Loucy (cell line): ENCODE results near the gene NRXN3.

Source experiments
- EZH2phosphoT487 ChIP-seq: fragments of 200-600 bp; IDR thresholded peaks from 2 replicates; pipeline ENCODE4 v1.6.1; 2018; ENCODE audit warnings: antibody characterized with exemption, mild to moderate bottlenecking, moderate library complexity, borderline replicate concordance
- TF ChIP-seq, protein P1 (sequence below): fragments of 200-600 bp; sonication (generic); conservative IDR thresholded peaks from 2 replicates; pipeline ENCODE4 v1.5.1; 2014; ENCODE audit warnings: mild to moderate bottlenecking, antibody characterized with exemption, low read length

DNA sequence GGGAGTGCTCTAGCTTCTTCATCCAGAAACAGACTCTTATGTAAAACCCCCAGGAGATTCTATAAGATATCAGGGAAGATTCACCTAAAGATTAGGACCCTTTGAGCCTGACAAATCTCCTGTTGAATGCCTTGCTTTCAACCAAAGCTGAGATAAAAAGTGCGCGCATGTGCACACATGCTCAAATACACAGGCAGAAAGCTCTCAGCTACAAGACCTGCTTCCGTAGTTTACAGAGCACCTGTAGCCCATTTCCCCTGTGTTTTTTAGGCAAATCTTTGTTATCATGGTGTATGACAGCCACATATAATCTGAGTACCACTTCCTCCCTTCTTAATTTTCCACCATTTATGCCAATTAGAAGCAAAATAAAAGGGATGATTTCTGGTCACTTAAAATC is 866.9 kb downstream of the NRXN3 start:
- TF ChIP-seq, protein P1, sequence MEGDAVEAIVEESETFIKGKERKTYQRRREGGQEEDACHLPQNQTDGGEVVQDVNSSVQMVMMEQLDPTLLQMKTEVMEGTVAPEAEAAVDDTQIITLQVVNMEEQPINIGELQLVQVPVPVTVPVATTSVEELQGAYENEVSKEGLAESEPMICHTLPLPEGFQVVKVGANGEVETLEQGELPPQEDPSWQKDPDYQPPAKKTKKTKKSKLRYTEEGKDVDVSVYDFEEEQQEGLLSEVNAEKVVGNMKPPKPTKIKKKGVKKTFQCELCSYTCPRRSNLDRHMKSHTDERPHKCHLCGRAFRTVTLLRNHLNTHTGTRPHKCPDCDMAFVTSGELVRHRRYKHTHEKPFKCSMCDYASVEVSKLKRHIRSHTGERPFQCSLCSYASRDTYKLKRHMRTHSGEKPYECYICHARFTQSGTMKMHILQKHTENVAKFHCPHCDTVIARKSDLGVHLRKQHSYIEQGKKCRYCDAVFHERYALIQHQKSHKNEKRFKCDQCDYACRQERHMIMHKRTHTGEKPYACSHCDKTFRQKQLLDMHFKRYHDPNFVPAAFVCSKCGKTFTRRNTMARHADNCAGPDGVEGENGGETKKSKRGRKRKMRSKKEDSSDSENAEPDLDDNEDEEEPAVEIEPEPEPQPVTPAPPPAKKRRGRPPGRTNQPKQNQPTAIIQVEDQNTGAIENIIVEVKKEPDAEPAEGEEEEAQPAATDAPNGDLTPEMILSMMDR, result no peak
- TF ChIP-seq EZH2phosphoT487, result no peak
